HFF-Myc (cell line): Measurements from ENCODE around the gene NRCAM.
"Not testable (repeated sequence)": the region's sequence is repeated elsewhere in the genome, so short reads cannot be mapped to it uniquely, and the experiment has no call there.

Source experiments
- DNase-seq: peaks from one replicate; pipeline ENCODE4 v3.0.0-alpha.2; 2011; ENCODE audit warnings: low read depth; ENCODE audit errors: extremely low read depth
- H3K4me3 ChIP-seq: replicated peaks from 2 replicates; pipeline ENCODE4 v1.5.1; 2011; ENCODE audit warnings: low read depth, mild to moderate bottlenecking, control low read depth, low read length
- TF ChIP-seq, protein P1 (sequence below): IDR thresholded peaks from 2 replicates; pipeline ENCODE4 v1.5.1; 2012; ENCODE audit warnings: mild to moderate bottlenecking, low read depth, low read length, control low read depth; ENCODE audit errors: missing control alignments

NRCAM gene

DNA sequence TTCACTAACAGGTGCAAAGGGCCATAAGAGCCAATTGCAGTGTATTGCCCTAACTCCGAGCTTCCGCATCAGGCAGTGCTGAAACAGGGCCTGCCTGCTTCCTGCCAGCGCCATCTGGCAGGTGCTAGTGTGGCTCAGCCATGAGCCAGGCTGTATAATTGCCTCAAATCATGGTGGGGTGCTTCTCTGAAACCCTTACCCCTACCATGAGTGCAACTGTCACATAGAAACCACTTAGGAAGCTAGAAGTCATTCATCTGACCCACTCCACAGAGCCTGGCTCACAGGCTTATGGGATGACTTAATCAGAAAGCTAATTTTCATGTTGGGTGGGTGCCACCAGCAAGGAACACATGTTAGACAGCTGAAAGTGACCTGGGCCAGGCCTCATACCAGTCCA, 192.8 kb downstream of the NRCAM start:
- TF ChIP-seq, protein P1, sequence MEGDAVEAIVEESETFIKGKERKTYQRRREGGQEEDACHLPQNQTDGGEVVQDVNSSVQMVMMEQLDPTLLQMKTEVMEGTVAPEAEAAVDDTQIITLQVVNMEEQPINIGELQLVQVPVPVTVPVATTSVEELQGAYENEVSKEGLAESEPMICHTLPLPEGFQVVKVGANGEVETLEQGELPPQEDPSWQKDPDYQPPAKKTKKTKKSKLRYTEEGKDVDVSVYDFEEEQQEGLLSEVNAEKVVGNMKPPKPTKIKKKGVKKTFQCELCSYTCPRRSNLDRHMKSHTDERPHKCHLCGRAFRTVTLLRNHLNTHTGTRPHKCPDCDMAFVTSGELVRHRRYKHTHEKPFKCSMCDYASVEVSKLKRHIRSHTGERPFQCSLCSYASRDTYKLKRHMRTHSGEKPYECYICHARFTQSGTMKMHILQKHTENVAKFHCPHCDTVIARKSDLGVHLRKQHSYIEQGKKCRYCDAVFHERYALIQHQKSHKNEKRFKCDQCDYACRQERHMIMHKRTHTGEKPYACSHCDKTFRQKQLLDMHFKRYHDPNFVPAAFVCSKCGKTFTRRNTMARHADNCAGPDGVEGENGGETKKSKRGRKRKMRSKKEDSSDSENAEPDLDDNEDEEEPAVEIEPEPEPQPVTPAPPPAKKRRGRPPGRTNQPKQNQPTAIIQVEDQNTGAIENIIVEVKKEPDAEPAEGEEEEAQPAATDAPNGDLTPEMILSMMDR = no peak
- no peak for DNase-seq
- no peak overlapping the region for H3K4me3 ChIP-seq

DNA sequence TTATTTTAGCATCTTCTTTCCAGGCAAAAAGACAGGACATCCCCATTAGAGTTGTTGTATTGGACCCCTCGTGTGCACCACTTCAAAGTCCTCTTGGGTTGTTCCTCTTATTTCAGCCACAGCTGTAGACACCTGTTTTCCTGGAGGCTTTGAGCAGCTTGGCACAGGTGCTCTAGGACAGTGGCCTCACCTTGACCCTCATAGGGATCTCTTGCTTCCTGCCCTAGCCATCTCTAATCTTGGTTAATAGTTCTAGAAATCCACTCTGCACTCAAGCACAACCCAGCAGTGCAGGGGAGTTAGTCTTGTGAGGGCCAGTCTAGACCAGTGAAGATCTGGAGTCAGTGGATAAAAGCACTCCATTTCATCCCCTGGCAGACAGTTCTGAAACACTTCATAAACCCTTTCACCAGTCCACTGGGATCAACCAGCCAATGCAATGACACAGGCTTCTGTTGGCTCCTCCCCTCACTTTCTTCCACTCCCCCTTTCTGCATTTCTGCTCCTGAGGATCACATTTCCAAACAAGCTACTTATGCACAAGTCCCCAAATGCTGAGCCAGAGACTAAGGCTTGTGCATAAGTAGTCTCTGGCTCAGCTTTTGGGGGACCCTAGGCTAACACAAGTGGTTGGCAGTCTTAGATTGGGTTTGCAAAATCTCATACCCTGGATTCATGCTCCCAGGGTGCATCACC, 194.5 kb downstream of the NRCAM start:
- H3K4me3 ChIP-seq = no peak overlapping the region
- TF ChIP-seq, protein P1 = no peak
- DNase-seq = no peak

DNA sequence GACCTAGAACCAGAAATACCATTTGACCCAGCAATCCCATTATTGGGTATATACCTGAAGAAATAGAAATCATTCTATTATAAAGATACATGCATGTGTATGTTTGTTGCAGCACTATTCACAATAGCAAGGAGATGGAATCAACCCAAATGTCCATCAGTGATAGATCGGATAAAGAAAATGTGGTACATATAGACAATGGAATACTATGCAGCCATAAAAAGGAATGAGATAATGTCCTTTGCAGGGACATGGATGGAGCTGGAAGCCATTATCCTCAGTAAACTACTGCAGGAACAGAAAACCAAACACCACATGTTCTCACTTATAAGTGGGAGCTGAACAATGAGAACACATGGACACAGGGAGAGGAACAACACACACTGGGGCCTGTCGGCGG, 196.8 kb downstream of the NRCAM start:
- not testable (repeated sequence) for DNase-seq, H3K4me3 ChIP-seq

DNA sequence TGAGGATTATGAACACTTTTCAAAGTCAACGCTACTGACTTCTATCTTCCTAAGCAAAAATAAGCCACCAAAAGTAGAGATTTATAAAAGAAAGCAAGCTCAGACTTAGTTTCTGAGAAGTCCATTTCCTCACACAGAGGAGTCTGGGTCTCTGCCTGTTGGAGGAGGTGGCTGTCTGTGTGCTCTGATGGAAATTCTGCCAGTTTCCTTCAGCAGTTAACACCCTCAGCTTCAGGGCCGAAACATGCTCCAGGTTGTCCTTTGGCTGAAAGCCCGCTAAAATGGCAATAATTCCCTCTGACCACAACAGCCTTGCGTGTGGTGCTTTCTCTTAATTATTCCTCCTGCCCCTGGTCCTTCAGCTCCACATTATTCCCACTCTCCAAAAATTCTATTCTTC, 198.3 kb downstream of the NRCAM start:
- no peak overlapping the region for H3K4me3 ChIP-seq
- TF ChIP-seq, protein P1 = no peak
- no peak for DNase-seq

DNA sequence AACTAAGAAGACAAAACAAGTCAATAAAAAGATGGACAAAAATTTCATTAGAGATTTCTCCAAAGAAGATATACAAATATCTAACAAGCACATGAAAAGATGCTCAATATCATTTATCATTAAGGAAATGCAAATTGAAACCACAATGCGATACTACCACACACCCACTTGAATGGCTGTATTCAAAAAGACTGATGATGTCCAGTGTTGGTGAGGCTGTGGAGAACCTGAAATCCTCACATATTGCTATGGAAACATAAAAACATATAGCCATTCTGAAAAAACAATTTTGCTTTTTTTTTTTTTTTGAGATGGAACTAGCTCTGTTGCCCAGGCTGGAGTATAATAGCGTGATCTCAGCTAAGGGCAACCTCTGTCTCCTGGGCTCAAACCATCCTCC, 202.0 kb downstream of the NRCAM start:
- TF ChIP-seq, protein P1 = no peak
- H3K4me3 ChIP-seq = no peak overlapping the region
- DNase-seq = no peak

DNA sequence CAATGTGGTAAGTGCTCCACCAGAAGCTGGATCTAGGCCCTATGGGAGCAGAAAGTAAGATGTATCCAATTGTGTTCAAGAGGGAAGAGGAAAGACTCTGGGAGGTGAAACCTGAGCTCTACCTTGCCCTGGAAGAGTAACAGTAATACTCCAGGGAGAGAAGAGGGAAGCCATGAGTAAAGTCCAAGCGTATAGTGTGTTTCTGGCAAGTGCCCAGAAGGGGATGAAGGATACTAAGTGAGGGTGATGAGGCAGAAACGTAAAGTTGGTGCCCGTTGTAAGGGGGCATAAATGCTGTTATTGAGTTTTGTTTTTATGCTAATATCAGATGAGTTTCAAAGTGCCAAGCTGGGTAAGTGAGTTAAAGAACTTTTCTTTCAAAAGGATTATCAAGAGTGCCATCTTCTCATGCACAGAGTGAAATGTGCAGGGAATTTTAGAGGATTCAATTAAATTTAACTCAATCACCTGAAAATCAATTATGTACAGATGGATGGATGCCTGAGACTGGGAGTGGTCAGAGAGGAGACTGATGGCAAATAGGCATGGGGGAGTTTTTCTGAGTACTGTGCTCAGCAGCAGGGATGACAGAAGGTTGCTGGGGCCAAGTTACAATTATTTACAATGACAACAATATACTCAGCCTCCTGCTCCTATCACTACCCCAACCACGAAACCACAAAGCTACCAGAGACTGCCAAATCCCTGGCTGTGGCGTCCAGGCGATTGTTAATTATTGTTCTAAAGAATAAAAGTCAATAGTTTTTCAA, 202.8 kb downstream of the NRCAM start:
- no peak for DNase-seq
- H3K4me3 ChIP-seq = no peak overlapping the region
- TF ChIP-seq, protein P1 = no peak

DNA sequence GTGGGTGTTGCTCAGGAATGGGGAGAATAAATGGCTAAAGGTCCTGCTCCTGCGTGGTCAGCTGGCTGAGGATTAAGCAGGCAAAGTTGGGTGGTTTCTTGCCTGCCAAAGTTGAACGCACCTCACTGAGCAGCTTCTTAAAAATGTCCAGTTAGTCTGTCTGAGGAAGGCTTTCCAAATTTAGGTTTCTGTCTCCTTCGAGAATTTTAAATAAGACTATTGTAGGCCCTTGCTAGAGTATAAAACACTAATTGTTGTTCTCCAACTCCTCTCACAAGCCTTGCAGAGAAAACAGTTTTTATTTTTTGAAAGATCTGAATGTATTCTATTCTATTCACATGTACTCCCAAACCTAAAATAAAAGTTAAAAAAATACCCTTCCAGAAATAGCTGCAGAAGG, 204.1 kb downstream of the NRCAM start:
- H3K4me3 ChIP-seq = no peak overlapping the region
- no peak for DNase-seq
- TF ChIP-seq, protein P1 = no peak
